Measurements from ENCODE around the gene RUNX1. TPM values are rescaled to one million over a fixed set of nuclear protein-coding genes. Genes with fewer than 3 reads are reported as not detected.
A peak's percentile ranks its signal among the peaks of the same experiment; 100 is the strongest.

The RUNX1 gene
- total RNA-seq, 1 donor from 2014 or later: 62.1 TPM

DNA sequence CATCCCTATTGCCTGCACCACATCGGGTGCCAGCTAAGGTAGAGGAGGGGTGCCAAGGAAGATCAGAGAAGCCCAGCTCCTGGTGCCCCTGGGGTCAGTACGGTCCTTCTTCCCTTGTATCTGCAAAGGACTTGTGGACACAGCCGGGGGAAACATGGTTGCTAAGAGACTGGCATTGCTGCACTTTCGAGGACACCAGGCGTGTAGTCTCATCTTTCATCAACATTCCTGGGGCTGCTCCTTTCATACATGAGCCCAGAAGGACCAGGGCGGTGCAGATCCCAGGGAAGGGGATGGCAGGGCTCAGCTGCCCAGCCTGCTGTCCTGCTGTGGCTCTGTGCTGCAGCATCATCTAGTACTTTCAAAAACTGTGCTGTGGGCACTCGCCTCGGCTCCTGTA, 61.0 kb downstream of the RUNX1 start:
- H3K4me3 ChIP-seq: no peak overlapping the region
- H3K4me1 ChIP-seq: no peaks in the 10 kb centered on the region
- TF ChIP-seq, protein P1, sequence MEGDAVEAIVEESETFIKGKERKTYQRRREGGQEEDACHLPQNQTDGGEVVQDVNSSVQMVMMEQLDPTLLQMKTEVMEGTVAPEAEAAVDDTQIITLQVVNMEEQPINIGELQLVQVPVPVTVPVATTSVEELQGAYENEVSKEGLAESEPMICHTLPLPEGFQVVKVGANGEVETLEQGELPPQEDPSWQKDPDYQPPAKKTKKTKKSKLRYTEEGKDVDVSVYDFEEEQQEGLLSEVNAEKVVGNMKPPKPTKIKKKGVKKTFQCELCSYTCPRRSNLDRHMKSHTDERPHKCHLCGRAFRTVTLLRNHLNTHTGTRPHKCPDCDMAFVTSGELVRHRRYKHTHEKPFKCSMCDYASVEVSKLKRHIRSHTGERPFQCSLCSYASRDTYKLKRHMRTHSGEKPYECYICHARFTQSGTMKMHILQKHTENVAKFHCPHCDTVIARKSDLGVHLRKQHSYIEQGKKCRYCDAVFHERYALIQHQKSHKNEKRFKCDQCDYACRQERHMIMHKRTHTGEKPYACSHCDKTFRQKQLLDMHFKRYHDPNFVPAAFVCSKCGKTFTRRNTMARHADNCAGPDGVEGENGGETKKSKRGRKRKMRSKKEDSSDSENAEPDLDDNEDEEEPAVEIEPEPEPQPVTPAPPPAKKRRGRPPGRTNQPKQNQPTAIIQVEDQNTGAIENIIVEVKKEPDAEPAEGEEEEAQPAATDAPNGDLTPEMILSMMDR (IDR thresholded peaks at IDR 0.05): no peak
- TF ChIP-seq POLR2A (IDR thresholded peaks at IDR 0.05): no peak
- TF ChIP-seq POLR2AphosphoS5 (IDR thresholded peaks at IDR 0.05; ENCODE audit: insufficient read depth in 1 of 2, low read depth in 1 of 2): no peak
- intact Hi-C loops (cut with DNase I): no loop called here
- no peak overlapping the region for H3K27ac ChIP-seq
- H3K36me3 ChIP-seq: no peaks in the 10 kb centered on the region
- H3K9me3 ChIP-seq: no peaks in the 10 kb centered on the region
- DNase-seq (ENCODE audit: extremely low spot score in 2 of 2): no peak
- H3K27me3 ChIP-seq: no peaks in the 10 kb centered on the region

DNA sequence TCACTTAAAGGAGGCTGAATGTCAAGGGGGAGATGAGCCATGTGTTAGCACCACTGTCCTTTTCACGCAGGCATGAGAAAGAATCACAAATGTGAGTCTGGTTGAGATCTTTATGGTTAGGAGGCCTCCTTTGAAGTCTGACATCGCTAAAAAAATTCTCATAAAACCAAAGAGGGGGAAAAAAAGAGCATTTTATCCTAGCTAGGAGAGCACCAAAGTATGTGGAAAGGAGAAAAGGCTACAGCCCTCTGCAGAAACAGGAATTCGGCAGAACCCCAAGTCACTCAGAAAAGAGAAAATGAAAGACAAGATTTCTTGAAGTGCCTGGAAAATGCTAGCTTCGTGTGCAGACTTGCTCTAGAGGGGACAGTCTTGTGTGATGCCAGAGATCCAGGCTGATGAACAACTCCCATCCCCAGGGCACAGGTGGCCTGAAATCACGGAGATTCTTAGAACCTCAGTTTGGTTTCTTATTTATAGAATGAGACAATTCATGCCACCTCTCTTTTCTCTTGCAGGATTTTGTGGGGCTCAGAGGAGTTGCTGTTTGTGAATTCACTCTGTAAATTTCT, 61.5 kb downstream of the RUNX1 start:
- TF ChIP-seq POLR2A (IDR thresholded peaks at IDR 0.05) (no peak), POLR2AphosphoS5 (IDR thresholded peaks at IDR 0.05; ENCODE audit: insufficient read depth in 1 of 2, low read depth in 1 of 2) (no peak)
- TF ChIP-seq, protein P1 (IDR thresholded peaks at IDR 0.05): no peak
- DNase-seq (ENCODE audit: extremely low spot score in 2 of 2): no peak
- intact Hi-C loops (cut with DNase I): no loop called here
- Histone ChIP-seq H3K27ac (peak overlapping the region; percentile 33), H3K36me3 (no peaks in the 10 kb centered on the region), H3K27me3 (no peaks in the 10 kb centered on the region), H3K4me3 (no peak overlapping the region), H3K4me1 (peaks cover 3% of the 10 kb centered on the region), H3K9me3 (no peaks in the 10 kb centered on the region)

DNA sequence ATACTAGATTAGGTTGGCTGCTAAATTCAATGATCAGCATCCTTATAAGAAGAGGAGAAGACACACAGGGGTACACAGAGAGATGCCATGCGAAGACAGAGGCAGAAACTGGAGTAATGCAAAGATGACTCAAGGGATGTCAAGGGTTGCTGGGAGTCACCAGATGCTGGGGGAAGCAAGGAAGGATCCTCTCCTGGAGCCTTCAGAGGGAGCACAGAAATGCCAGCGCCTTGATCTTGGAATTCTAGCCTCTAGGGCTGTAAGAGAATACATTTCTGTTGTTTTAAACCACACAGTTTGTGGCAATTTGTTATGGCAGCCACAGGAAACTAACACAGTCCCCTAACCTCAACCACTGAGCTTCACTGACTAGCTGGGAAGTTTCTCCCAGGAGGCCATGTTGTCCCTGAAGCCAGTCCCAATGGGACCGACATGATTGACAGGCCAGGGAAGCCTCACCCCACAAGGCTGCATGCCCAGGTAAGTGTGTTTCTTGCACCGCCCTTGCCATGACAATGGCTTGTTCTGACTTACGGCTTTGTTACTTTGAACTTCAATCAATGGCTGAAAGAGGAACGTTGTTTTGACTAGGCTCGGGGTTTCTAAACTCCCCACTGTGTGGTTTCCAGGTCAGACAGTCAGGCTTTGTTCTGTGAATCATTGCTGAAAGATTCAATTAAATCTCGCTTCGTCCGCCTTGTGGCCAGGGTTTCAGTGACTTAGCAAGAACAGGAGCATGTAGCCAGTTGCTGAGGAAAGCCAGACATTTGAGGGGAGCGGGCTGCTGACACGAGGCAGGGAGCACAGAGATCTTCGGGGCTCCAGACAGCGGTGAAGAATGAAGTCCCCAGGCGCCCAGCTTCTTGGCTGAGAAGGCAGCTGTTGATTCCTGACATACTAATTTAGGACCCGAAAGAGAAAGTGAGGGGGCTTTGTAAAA, 62.3 kb downstream of the RUNX1 start:
- Histone ChIP-seq H3K9me3 (no peaks in the 10 kb centered on the region), H3K36me3 (no peaks in the 10 kb centered on the region), H3K4me3 (no peak overlapping the region), H3K27ac (peak overlapping the region; percentile 33), H3K27me3 (no peaks in the 10 kb centered on the region), H3K4me1 (peaks cover 5% of the 10 kb centered on the region)
- TF ChIP-seq POLR2AphosphoS5 (IDR thresholded peaks at IDR 0.05; ENCODE audit: insufficient read depth in 1 of 2, low read depth in 1 of 2) (peak in 1 of 2 donors; percentile 36), POLR2A (IDR thresholded peaks at IDR 0.05) (no peak)
- TF ChIP-seq, protein P1 (IDR thresholded peaks at IDR 0.05): peak in 1 of 3 experiments; percentile 13
- intact Hi-C loops (cut with DNase I): no loop called here
- no peak for DNase-seq (ENCODE audit: extremely low spot score in 2 of 2)

DNA sequence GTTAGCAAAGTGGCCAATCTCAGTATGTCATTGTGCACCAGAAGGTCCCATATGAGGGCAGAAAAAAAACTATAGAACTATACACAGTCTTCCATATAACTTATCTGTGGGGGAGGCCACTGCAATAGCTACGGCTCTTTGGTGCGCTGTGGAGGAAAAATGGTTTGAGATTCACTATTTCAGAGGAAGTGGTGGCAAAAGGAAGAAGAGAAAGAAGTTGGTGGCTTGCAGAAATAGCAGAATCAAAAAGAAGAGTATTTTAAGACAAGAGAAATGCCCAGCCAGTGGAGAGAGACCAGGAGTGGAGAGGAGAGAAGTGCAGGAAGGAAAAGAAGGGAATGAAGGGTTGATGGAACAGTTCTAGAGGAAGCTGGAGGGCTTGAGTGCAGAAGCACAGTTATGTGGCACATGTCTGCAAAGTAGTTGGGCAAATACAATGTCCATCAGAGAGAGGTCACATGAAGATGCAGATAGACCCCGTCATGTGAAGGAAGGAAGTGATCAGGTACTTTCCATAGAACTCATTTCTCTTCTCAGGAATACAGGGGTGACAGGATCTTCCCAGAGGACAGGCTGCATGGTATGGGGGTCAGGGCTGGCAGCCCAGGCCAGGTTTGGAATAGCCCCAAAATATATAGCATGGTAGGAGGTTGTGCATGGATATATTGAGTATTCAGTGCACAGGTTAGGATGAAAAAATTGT, 64.6 kb downstream of the RUNX1 start:
- Histone ChIP-seq H3K27ac (no peak overlapping the region), H3K27me3 (no peaks in the 10 kb centered on the region), H3K4me1 (peaks cover 5% of the 10 kb centered on the region), H3K9me3 (no peaks in the 10 kb centered on the region), H3K36me3 (no peaks in the 10 kb centered on the region), H3K4me3 (no peak overlapping the region)
- no peak for TF ChIP-seq POLR2A (IDR thresholded peaks at IDR 0.05)
- DNase-seq (ENCODE audit: extremely low spot score in 2 of 2): no peak
- intact Hi-C loops (cut with DNase I): no loop called here

DNA sequence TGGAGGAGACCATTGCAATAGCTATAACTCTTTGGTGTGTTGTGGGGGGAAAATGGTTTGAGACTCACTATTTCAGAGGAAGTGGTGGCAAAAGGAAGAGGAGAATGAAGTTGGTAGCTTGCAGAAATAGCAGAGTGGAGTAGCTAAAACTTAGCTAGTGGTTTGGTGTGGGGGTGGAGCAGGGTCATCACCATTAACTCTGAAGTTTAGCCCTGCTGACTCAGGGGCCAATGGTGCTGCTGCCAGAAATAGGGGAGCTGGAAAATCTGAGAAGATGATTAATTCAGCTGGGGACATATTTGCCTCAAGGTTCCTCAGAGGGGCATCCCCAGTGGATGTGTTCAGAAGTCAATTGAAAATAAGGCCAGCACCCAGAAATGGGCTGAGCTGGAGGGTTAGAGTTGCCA, 65.4 kb downstream of the RUNX1 start:
- Histone ChIP-seq H3K36me3 (no peaks in the 10 kb centered on the region), H3K27ac (no peak overlapping the region), H3K4me3 (no peak overlapping the region), H3K27me3 (no peaks in the 10 kb centered on the region), H3K9me3 (no peaks in the 10 kb centered on the region), H3K4me1 (peaks cover 5% of the 10 kb centered on the region)
- no peak for DNase-seq (ENCODE audit: extremely low spot score in 2 of 2)
- TF ChIP-seq, protein P1 (IDR thresholded peaks at IDR 0.05): no peak
- intact Hi-C loops (cut with DNase I): no loop called here

All from vagina (tissue), 2 donors.